Motor neuron (in vitro differentiated cells): Measurements from ENCODE around the gene TRPM1. TPM values are rescaled to one million over a fixed set of nuclear protein-coding genes. Genes with fewer than 3 reads are reported as not detected.

Experiments
- ATAC-seq, 8 experiments: fragments of 200-7000 bp; cut with Tn5 transposase; replicated peaks in 6 of 8; 2 replicates each; pipeline ENCODE4 v1.8.0; 2021; ENCODE audit warnings: mild to moderate bottlenecking in 8 of 8, moderate library complexity in 8 of 8
- H3K27ac ChIP-seq, 2 donors: fragments of 250-450 bp; sonication (Bioruptor Pico); 2 replicates each; pipeline ENCODE4 v1.9.0; 2021; ENCODE audit warnings: antibody characterized with exemption in 2 of 2, mild to moderate bottlenecking in 2 of 2, moderate library complexity in 1 of 2
- H3K4me1 ChIP-seq, 2 donors: fragments of 250-450 bp; sonication (Bioruptor Pico); replicated peaks in 1 of 2; 2 replicates each; pipeline ENCODE4 v1.6.1; 2021; ENCODE audit warnings: antibody characterized with exemption in 2 of 2, mild to moderate bottlenecking in 2 of 2, moderate library complexity in 1 of 2
- H3K4me3 ChIP-seq, 5 donors: fragments of 250-450 bp; sonication (Bioruptor Pico); 2 replicates each; pipeline ENCODE4 v1.9.0; 2021; ENCODE audit warnings: antibody characterized with exemption in 5 of 5, mild to moderate bottlenecking in 5 of 5, moderate library complexity in 4 of 5
- WGBS, 10 experiments: fragments of 450-650 bp; shearing (Covaris generic); methylation state at CpG; one replicate each; pipeline ENCODE4 v1.0.0; 2022; 5-methylcytosine and 5-hydroxymethylcytosine counted together
- in situ Hi-C, 9 experiments: fragments of 400-800 bp; cut with MboI; loops; one replicate each; pipeline ENCODE4 v1.15.0; 2021; ENCODE audit warnings: low sequenced_read_pairs in 9 of 9, low pct_unique_long_range_greater_than_20kb in 2 of 9; ENCODE audit not compliant: unreplicated experiment in 9 of 9
- total RNA-seq, 8 experiments: library from RNA; unstranded; fragments of 300-600 nt; gene quantifications; 2 replicates each; pipeline versions ENCODE4 v1.2.3 to v1.2.4, GENCODE V29; 2022

Gene TRPM1
- total RNA-seq, 8 experiments from 2014 or later = 0.11 to 2.7 (median 0.62) TPM; not detected in 1

- 67 to 96% (median 86%) methylated on average over 1 to 6 of the region's 7 CpGs; no CpG with 5 or more reads in 2 of the 10 experiments for WGBS, 10 experiments
- in situ Hi-C loops = loop anchor here in 2 of 9 experiments (10.0 to 25.0 kb wide), 2 partner anchors 112 to 119 kb away; partner anchors contain the start of gene MTMR10 (in 2 of the 2)
- no peak for ATAC-seq
These were observed 5.2 kb upstream of the TRPM1 start for GRCh38 chr15:31106495-31107300.

GRCh38 chr15:31104003-31104402 is 2.5 kb upstream of the TRPM1 start:
- in situ Hi-C loops = loop anchor here in 2 of 9 experiments (10.0 to 25.0 kb wide), 2 partner anchors 109 to 117 kb away; partner anchors contain the start of gene MTMR10 (in 2 of the 2)
- Histone ChIP-seq H3K4me3 (no peak overlapping the region), H3K27ac (no peak overlapping the region), H3K4me1 (peaks cover 7 to 15% of the 10 kb centered on the region in 2 donors)
- 71 to 100% (median 90%) methylated on average over 1 to 6 of the region's 6 CpGs; no CpG with 5 or more reads in 5 of the 10 experiments for WGBS, 10 experiments
- ATAC-seq = no peak

More at GRCh38 chr15:31106495-31107300, 5.2 kb upstream of the TRPM1 start:
- no peak overlapping the region for H3K4me3 ChIP-seq
- H3K4me1 ChIP-seq = peaks cover 2 to 4% of the 10 kb centered on the region in 2 donors
- no peak overlapping the region for H3K27ac ChIP-seq

- ATAC-seq = peak in 3 of 8 experiments; percentile 12 to 59 (median 44)
- Histone ChIP-seq H3K4me1 (peaks cover 10 to 15% of the 10 kb centered on the region in 2 donors), H3K27ac (no peak overlapping the region), H3K4me3 (no peak overlapping the region)
- in situ Hi-C loops = loop anchor here in 2 of 9 experiments (10.0 to 25.0 kb wide), 2 partner anchors 108 to 115 kb away; partner anchors contain the start of gene MTMR10 (in 2 of the 2)
- WGBS, 10 experiments = 50 to 100% (median 83%) methylated on average over 2 to 17 of the region's 24 CpGs; no CpG with 5 or more reads in 2 of the 10 experiments
These were observed 1.1 kb upstream of the TRPM1 start for GRCh38 chr15:31102374-31103342.

- no peak overlapping the region for H3K27ac ChIP-seq
- peak in 3 of 8 experiments; percentile 9 to 66 (median 13) for ATAC-seq
- WGBS, 10 experiments = 17 to 47% methylated on average over 3 to 4 of the region's 4 CpGs; no CpG with 5 or more reads in 8 of the 10 experiments
- H3K4me3 ChIP-seq = no peak overlapping the region
- in situ Hi-C loops = loop anchor here in 2 of 9 experiments (10.0 to 25.0 kb wide), 2 partner anchors 107 to 115 kb away; partner anchors contain the start of gene MTMR10 (in 2 of the 2)
- H3K4me1 ChIP-seq = peaks cover 10 to 15% of the 10 kb centered on the region in 2 donors
These were observed 455 bp upstream of the TRPM1 start for GRCh38 chr15:31102039-31102321.

- H3K27ac ChIP-seq = no peak overlapping the region
- 56 to 93% (median 79%) methylated on average over 2 to 6 of the region's 6 CpGs; no CpG with 5 or more reads in 1 of the 10 experiments for WGBS, 10 experiments
- peak in 2 of 8 experiments; percentile 51 to 83 for ATAC-seq
- in situ Hi-C loops = loop anchor here in 2 of 9 experiments (10.0 to 25.0 kb wide), 2 partner anchors 106 to 113 kb away; partner anchors contain the start of gene MTMR10 (in 2 of the 2)
- H3K4me1 ChIP-seq = peaks cover 10 to 15% of the 10 kb centered on the region in 2 donors
- H3K4me3 ChIP-seq = no peak overlapping the region
These were observed 787 bp downstream of the TRPM1 start for GRCh38 chr15:31100738-31101137.

- ATAC-seq = peak in 1 of 8 experiments; percentile 44
- H3K27ac ChIP-seq = no peak overlapping the region
- H3K4me1 ChIP-seq = peaks cover 8 to 15% of the 10 kb centered on the region in 2 donors
- H3K4me3 ChIP-seq = no peak overlapping the region
- 40 to 100% (median 86%) methylated on average over 1 to 4 of the region's 4 CpGs; no CpG with 5 or more reads in 2 of the 10 experiments for WGBS, 10 experiments
- in situ Hi-C loops = no loop called here
These were observed 2.4 kb downstream of the TRPM1 start for GRCh38 chr15:31098953-31099740.

GRCh38 chr15:31098491-31098917 is 3.0 kb downstream of the TRPM1 start:
- Histone ChIP-seq H3K4me3 (no peak overlapping the region), H3K27ac (no peak overlapping the region), H3K4me1 (peaks cover 8 to 15% of the 10 kb centered on the region in 2 donors)
- ATAC-seq = no peak
- 40 to 80% (median 66%) methylated on average over 1 to 2 of the region's 6 CpGs; no CpG with 5 or more reads in 6 of the 10 experiments for WGBS, 10 experiments
- in situ Hi-C loops = no loop called here

GRCh38 chr15:31096563-31096962 is 5.0 kb downstream of the TRPM1 start:
- ATAC-seq = no peak
- 0 to 100% (median 81%) methylated on average over 1 to 3 of the region's 5 CpGs; no CpG with 5 or more reads in 6 of the 10 experiments for WGBS, 10 experiments
- Histone ChIP-seq H3K4me3 (no peak overlapping the region), H3K27ac (no peak overlapping the region), H3K4me1 (peaks cover 8 to 12% of the 10 kb centered on the region in 2 donors)
- in situ Hi-C loops = no loop called here

GRCh38 chr15:31091481-31091880 is 10.0 kb downstream of the TRPM1 start:
- H3K27ac ChIP-seq = no peak overlapping the region
- in situ Hi-C loops = no loop called here
- 0 to 92% (median 75%) methylated on average over 1 to 4 of the region's 6 CpGs; no CpG with 5 or more reads in 4 of the 10 experiments for WGBS, 10 experiments
- H3K4me1 ChIP-seq = no peaks in the 10 kb centered on the region
- H3K4me3 ChIP-seq = no peak overlapping the region
- peak in 2 of 8 experiments; percentile 77 to 80 for ATAC-seq

- in situ Hi-C loops = no loop called here
- H3K4me1 ChIP-seq = no peaks in the 10 kb centered on the region
- H3K4me3 ChIP-seq = no peak overlapping the region
- no peak for ATAC-seq
- no peak overlapping the region for H3K27ac ChIP-seq
- 69 to 97% (median 85%) methylated on average over 1 to 4 of the region's 4 CpGs; no CpG with 5 or more reads in 2 of the 10 experiments for WGBS, 10 experiments
These were observed 10.8 kb downstream of the TRPM1 start for GRCh38 chr15:31090766-31091165.

GRCh38 chr15:31089368-31090047 is 12.0 kb downstream of the TRPM1 start:
- H3K4me3 ChIP-seq = no peak overlapping the region
- no peak for ATAC-seq
- H3K27ac ChIP-seq = no peak overlapping the region
- in situ Hi-C loops = no loop called here
- H3K4me1 ChIP-seq = no peaks in the 10 kb centered on the region
- WGBS, 10 experiments = 75 to 100% (median 90%) methylated on average over 2 to 11 of the region's 18 CpGs; no CpG with 5 or more reads in 4 of the 10 experiments
